ENCODE data around the gene LMX1B. TPM values are rescaled to one million over a fixed set of nuclear protein-coding genes. Genes with fewer than 3 reads are reported as not detected.

LMX1B gene
- total and polyA plus RNA-seq, 7 experiments from 2014 or later: not detected

Other genes starting within 250 kb of the LMX1B start
- gene ZBTB43, start 191.1 kb downstream of the LMX1B start, total RNA-seq: 10 to 100 TPM; 17.8 to 31.4 (median 28.2) TPM
- gene ZBTB43, start 191.1 kb downstream of the LMX1B start, polyA plus RNA-seq: 1 to 10 TPM; 6.9 to 7.9 TPM
- 1 to 10 TPM; 5.2 to 9.4 (median 8.8) TPM for gene ZBTB34, start 246.7 kb downstream of the LMX1B start, total RNA-seq
- gene ZBTB34, start 246.7 kb downstream of the LMX1B start, polyA plus RNA-seq: 1 to 10 TPM in 1 of 2 donors, under 1 TPM in 1; 0.73 to 1.2 TPM

All from naive thymus-derived CD4-positive, alpha-beta T cell (primary cell).